Kidney epithelial cell (primary cell): ENCODE measurements around the gene SLC15A4. TPM values are rescaled to one million over a fixed set of nuclear protein-coding genes. Genes with fewer than 3 reads are reported as not detected.

ENCODE experiments used
- DNase-seq: peaks from one replicate; pipeline ENCODE4 v3.0.0-alpha.2; 2010; ENCODE audit warnings: low read depth
- H3K27me3 ChIP-seq: 2 replicates; pipeline ENCODE4 v1.6.0; 2011; ENCODE audit warnings: low read length; ENCODE audit not compliant: control insufficient read depth, insufficient read depth
- H3K36me3 ChIP-seq: 2 replicates; pipeline ENCODE4 v1.5.1; 2011; ENCODE audit warnings: low read length; ENCODE audit not compliant: control insufficient read depth, insufficient read depth
- H3K4me3 ChIP-seq: 2 replicates; pipeline ENCODE4 v1.5.1; 2011; ENCODE audit warnings: low read depth, mild to moderate bottlenecking, control low read depth, low read length
- CTCF ChIP-seq: IDR thresholded peaks from 2 replicates; pipeline ENCODE4 v1.5.1; 2011; ENCODE audit warnings: mild to moderate bottlenecking, moderate library complexity, low read length, control low read depth, inconsistent platforms; ENCODE audit not compliant: insufficient read depth, poor library complexity, severe bottlenecking
- total RNA-seq: library from RNA; depleted of rRNA; stranded (reverse); fragments of >200 nt; gene quantifications from 2 replicates; pipeline ENCODE4 v1.2.3, GENCODE V29; 2015

SLC15A4 gene
- total RNA-seq, 1 donor from 2014 or later: 108 TPM

DNA sequence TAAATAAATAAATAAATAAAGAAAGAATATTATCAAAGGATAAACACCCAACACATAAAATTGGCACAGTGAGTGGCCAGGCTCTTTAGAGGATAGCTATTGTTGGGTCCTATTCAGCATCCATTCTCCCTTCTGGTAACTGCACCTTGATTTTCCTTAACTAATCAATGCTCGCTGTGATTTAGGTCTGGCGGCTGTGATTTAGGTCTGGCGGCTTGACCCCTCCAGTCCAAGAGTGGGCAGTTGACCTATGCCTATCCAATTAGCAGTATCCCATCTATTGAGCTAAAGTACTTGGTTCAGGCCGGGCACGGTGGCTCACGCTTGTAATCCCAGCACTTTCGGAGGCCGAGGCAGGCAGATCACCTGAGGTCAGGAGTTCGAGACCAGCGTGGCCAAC, 9.7 kb upstream of the SLC15A4 start:
- no peak for TF ChIP-seq CTCF
- Histone ChIP-seq H3K4me3 (no peak overlapping the region), H3K36me3 (no peaks in the 10 kb centered on the region), H3K27me3 (no peaks in the 10 kb centered on the region)
- DNase-seq: no peak

- DNase-seq: no peak
- no peak for TF ChIP-seq CTCF
- no peaks in the 10 kb centered on the region for H3K36me3 ChIP-seq
- no peak overlapping the region for H3K4me3 ChIP-seq
- H3K27me3 ChIP-seq: no peaks in the 10 kb centered on the region
Observed at GRCh38 chr12:128830505-128830893, 6.7 kb upstream of the SLC15A4 start.

- no peaks in the 10 kb centered on the region for H3K27me3 ChIP-seq
- H3K4me3 ChIP-seq: no peak overlapping the region
- H3K36me3 ChIP-seq: no peaks in the 10 kb centered on the region
- no peak for TF ChIP-seq CTCF
- DNase-seq: no peak
Observed at GRCh38 chr12:128829861-128830504, 6.2 kb upstream of the SLC15A4 start.

DNA sequence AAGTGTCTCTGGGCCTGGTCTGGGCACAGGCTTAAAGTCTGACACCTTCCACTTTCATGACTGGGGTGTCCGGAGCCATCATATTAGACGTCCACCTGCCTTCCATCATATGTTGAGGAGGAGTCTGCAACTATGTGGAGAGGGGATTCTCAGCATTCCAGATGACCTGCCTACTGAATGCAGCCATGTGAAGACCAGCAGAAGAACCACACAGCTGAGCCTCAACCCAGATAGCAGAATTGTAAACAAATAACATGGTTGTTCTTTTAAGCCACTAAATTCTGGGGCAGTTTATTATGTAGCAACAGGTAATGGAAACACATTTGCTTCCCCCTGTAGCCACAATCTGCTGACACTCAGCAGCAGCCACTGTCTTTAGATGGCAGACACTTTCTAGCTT, 4.0 kb upstream of the SLC15A4 start:
- no peak for TF ChIP-seq CTCF
- H3K27me3 ChIP-seq: no peaks in the 10 kb centered on the region
- no peak overlapping the region for H3K4me3 ChIP-seq
- H3K36me3 ChIP-seq: no peaks in the 10 kb centered on the region
- DNase-seq: no peak

- Histone ChIP-seq H3K4me3 (no peak overlapping the region), H3K27me3 (no peaks in the 10 kb centered on the region), H3K36me3 (peaks cover 1% of the 10 kb centered on the region)
- no peak for DNase-seq
- TF ChIP-seq CTCF: no peak
Observed at GRCh38 chr12:128825835-128826234, 2.1 kb upstream of the SLC15A4 start.
